NCI-H345 (cell line): ENCODE data around the gene INSM1.

ENCODE experiments used
- DNase-seq: peaks from one replicate; lab custom pipeline; 2025; lab: John Stamatoyannopoulos, UW

INSM1 gene

GRCh38 chr20:20393207-20394120 lies 25.6 kb downstream of the INSM1 start:
- no peak for DNase-seq

- DNase-seq, result no peak
These were observed 27.2 kb downstream of the INSM1 start for GRCh38 chr20:20395087-20395486.

DNA sequence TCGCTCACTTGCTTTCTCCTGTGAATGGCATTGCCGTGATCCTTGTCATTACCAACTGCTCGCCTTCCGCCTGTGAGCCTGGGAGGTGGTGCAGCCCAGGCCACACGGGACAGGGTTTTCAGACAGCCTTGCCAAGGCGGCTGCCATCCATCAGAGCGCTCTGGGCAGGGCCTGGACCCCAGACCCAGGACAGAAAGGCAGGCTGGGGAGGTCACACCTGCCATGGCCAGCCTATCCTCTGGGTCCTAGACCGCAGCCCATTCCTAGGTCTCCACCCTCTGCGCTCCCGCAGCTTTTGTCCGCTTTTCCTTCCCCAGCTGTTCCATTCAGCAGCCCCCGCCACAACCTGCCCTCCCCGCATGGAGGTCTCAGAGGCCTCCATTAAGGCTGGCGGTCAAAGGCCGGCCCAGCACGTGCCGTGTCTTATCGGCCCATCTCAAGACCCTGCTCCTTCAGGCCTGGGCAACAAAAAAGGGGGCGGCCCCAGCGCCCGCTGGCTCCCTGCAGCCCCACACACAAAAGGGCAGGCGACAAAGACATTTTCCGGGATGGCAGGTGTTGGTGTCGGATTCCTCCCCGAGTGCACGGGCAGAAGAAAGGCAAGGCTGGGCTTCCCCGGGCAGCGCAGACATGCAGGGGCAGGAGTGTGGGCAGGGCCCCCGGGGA lies 28.1 kb downstream of the INSM1 start:
- DNase-seq, result peak; percentile 88

GRCh38 chr20:20396794-20397193 lies 28.9 kb downstream of the INSM1 start:
- DNase-seq, result peak; percentile 37

DNA sequence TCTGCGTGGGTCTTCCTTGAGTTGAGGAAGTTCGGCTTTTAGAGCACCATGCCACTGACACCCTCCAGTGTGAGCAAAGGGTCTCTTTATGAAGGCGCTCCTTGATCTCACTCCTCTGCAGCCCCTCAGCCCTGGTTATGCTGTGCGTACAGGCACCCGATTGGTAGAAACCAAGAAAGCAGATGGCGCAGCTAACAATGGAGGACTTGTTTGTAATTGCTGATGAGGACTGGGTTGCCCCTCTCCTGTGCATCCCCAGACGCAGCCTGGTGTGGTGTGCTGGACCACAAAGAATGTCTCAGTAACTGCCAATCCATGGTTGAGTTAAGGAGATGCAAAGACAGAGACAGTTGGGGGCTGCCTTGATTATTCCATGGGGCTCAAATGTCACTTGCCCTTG lies 30.2 kb downstream of the INSM1 start:
- no peak for DNase-seq

DNA sequence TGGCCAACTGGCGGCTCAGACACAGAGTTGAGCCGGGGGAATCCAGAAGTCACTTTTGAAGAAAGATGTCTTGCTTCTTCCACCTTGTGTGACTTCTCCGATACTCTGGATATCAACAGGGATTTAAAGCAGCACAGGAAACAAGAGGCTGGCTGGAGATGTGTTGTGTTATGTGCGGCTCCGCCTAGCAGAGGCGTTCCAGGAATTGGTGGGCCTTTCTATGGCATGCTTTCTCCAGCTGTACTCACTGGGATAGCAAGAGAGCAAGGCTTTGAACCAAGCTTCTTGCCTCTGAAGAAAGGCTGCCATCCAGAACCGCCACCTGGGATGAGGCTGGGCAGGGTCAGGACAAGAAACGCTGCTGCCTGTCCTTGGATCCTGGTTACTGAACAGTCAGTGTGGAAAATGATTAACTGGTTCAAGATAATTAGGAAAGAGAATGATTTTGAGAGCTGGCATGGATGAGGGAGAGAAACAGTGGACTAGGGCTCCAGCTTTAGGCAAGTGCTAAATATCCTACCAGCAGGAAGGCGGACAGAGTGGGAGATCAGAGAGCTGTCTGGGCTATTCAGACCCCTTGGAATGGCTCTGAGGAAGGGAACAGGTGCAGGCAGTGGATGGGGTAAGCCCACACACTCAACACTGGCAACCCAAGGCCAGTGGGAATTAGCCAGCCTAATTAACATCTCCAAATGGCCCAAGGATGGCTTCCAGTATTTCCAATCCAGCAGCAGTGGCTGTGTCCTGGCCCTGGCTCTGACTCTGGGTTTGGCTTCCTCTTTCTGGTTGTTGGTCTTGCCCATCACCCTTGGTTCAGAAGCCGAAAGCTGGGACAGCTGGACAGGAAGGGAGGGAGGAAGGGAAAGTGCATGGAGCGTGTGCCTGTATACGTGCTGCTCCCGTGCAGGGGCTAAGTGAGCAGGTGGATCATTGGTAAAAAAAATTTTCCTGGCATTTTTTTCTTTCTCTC lies 31.9 kb downstream of the INSM1 start:
- no peak for DNase-seq

DNA sequence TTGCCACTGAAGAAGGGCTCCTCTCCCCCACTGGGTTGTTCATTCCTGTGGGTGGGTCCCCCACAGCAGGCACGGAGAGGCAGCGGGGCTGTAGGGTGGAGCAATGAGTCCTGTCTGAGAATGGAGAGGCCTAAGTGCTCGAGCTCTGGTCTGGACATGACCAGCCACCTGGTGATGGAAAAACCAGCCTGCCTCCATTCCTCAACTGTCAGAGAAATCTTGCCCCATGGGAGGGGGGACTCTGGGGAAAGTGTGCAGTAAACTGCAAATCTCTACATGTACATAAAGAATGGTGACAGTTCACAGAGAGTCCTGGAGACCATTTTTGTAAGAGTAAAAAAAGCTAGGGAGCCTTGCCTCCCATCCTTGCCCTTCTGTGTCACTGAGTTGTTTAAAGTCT lies 34.1 kb downstream of the INSM1 start:
- DNase-seq, result no peak

- no peak for DNase-seq
These were observed 36.7 kb downstream of the INSM1 start for GRCh38 chr20:20404633-20405032.

GRCh38 chr20:20405623-20406022 lies 37.7 kb downstream of the INSM1 start:
- no peak for DNase-seq

- no peak for DNase-seq
These were observed 38.4 kb downstream of the INSM1 start for GRCh38 chr20:20406306-20406705.

GRCh38 chr20:20407891-20408805 lies 40.2 kb downstream of the INSM1 start:
- DNase-seq, result peak; percentile 55

DNA sequence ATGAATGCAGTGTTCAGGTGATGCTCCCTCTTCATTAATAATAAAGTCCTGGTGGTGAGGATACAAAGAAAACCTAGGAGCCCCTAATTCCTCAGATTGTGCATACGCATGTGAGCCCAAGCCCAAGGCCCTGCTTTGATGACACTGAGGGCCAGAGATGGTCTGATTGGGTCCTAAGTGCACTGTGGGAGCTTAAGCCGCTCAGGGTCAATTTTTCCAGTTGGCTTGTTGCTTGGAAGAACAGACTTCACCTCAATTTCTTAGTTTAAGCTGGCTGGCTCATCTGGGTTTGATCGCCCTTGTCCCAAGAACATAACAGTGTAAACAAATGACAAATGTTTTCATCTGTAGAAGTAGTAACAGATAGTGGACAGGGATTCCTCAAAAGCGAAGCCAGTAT lies 41.4 kb downstream of the INSM1 start:
- DNase-seq, result no peak

GRCh38 chr20:20410678-20411077 lies 42.8 kb downstream of the INSM1 start:
- DNase-seq, result peak; percentile 93

DNA sequence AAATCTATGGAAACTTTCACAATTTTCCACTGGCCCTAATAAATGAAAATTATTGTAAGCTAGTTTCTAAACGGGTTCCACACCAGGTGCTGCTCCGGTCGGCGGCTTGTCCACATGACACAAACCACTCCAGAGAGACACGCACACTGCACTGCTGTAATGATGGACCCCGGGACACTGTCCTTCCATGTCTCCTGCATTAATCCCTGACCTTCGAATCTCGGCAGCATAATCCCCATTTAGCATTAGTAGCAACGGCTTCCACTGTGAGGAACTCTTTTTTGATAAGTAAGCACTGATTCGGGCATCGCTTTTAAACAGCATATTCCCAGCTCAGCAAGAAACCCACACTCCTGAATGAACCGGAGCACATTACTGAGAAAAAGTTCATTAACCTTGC lies 43.5 kb downstream of the INSM1 start:
- DNase-seq, result peak; percentile 58

DNA sequence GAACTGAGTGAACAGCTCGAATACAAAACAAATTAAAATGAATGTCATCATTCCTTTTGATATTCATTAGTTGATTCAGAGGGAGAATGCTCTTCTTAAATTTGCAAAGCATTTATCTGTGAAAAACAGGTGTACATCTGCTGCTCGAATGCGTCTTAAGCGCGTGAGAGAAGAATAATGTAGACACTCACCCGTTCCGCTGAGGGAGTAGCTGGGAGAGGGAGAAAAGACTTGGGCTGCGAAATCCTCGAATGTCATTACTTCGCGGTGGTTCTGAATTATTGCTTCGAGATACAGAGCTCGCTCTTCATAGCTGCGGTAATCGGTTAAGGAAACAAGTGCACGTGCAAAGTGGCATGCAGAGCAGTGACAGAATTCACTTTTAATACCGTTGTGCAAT lies 43.9 kb downstream of the INSM1 start:
- DNase-seq, result peak; percentile 33

DNA sequence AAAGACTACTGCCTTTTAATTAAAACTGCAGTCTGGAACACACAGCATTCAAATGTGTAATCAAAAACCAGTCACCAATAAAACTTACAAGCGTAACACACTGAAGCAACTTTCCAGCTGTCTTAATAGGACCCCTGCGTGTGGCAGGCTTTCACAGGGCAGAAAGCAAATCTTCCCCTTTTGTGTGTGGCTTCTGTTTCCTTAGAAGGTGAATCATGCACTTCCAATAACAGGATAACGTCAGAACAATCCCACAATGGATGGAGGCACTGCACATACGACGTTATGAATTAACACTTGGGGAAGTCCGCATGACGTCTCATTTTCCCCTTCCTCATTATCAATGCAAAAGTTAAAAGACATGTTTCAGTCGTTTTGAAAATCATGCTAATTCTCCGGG lies 44.8 kb downstream of the INSM1 start:
- DNase-seq, result peak; percentile 62

- peak; percentile 48 for DNase-seq
These were observed 45.9 kb downstream of the INSM1 start for GRCh38 chr20:20413810-20414281.

GRCh38 chr20:20414640-20415220 lies 46.8 kb downstream of the INSM1 start:
- DNase-seq, result no peak

DNA sequence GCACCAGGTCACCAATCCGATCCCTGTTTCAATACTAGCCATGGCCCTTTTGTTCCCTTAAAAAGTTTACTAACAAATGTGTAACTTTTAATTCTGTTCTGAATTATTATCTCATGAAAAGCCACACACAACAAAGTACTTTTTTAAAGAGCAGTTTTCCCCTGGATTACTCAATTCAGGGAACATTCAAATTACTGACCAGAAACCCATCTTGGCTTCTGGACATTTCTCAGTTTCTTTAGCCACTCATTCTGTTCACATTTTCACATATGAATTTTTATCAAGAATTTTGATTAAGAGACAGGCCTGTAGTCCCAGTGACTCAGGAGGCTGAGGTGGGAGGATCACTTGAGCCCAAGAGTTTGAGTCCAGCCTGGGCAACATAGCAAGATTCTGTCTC lies 47.4 kb downstream of the INSM1 start:
- DNase-seq, result no peak

- DNase-seq, result no peak
These were observed 50.2 kb downstream of the INSM1 start for GRCh38 chr20:20417876-20418676.
